OCI-LY7 (cell line): Measurements from ENCODE around the gene BDH1. TPM values are rescaled to one million over a fixed set of nuclear protein-coding genes. Genes with fewer than 3 reads are reported as not detected.

ENCODE experiments used
- BruUV-seq: library from RNA; stranded (reverse); fragments of 400-500 nt; replicated peaks from 2 replicates; lab custom pipeline; 2021; lab: Mats Ljungman, UMichigan
- CTCF ChIA-PET: fragments of 300-600 bp; sonication (Branson Sonifier 250); formaldehyde crosslinking; loops from one replicate; lab custom pipeline; 2022; ENCODE audit warnings: antibody characterized with exemption; ENCODE audit not compliant: unreplicated experiment; lab: Charles Lee
- POLR2A ChIA-PET: fragments of 300-600 bp; sonication (Branson Sonifier 250); formaldehyde crosslinking; loops from one replicate; lab custom pipeline; 2022; ENCODE audit warnings: antibody characterized with exemption; lab: Charles Lee
- DNase-seq: peaks from one replicate; pipeline ENCODE4 v3.0.0-alpha.2; 2015; ENCODE audit warnings: low spot score
- H2AFZ ChIP-seq: fragments of 200-600 bp; sonication (generic), shearing (Covaris generic); 2 replicates; pipeline ENCODE4 v1.6.1; 2014; ENCODE audit warnings: mild to moderate bottlenecking, antibody characterized with exemption, low read length, moderate library complexity
- H3K27ac ChIP-seq: fragments of 200-600 bp; sonication (generic); 2 replicates; pipeline ENCODE4 v1.5.1; 2014; ENCODE audit warnings: mixed run types, low read depth, mild to moderate bottlenecking, moderate library complexity, low read length, inconsistent platforms; ENCODE audit not compliant: poor library complexity, severe bottlenecking
- H3K36me3 ChIP-seq: fragments of 200-600 bp; sonication (generic); 2 replicates; pipeline ENCODE4 v1.6.1; 2014; ENCODE audit warnings: mild to moderate bottlenecking, antibody characterized with exemption, low read length, moderate library complexity, mixed read lengths; ENCODE audit not compliant: insufficient read depth
- H3K4me1 ChIP-seq: fragments of 200-600 bp; sonication (generic); 2 replicates; pipeline ENCODE4 v1.5.1; 2014; ENCODE audit warnings: mild to moderate bottlenecking, low read length; ENCODE audit not compliant: insufficient read depth, poor library complexity, severe bottlenecking
- H3K4me2 ChIP-seq: fragments of 200-600 bp; sonication (generic); 2 replicates; pipeline ENCODE4 v1.6.1; 2014; ENCODE audit warnings: mild to moderate bottlenecking, low read length
- H3K4me3 ChIP-seq: fragments of 200-600 bp; sonication (generic); 2 replicates; pipeline ENCODE4 v1.5.1; 2014; ENCODE audit warnings: mild to moderate bottlenecking, low read depth, low read length; ENCODE audit not compliant: poor library complexity, severe bottlenecking
- H3K79me2 ChIP-seq: fragments of 200-600 bp; sonication (generic); 2 replicates; pipeline ENCODE4 v1.6.1; 2016; ENCODE audit warnings: low read depth, mild to moderate bottlenecking, low read length, moderate library complexity, mixed read lengths; ENCODE audit not compliant: insufficient read depth
- H3K9me2 ChIP-seq: fragments of 200-600 bp; sonication (generic); 2 replicates; pipeline ENCODE4 v1.6.1; 2016; ENCODE audit warnings: mild to moderate bottlenecking, low read length, mixed read lengths; ENCODE audit not compliant: insufficient read depth
- H3K9me3 ChIP-seq: fragments of 200-600 bp; sonication (generic); 2 replicates; pipeline ENCODE4 v1.6.1; 2014; ENCODE audit warnings: mild to moderate bottlenecking, mixed run types, low read length, mixed read lengths
- H4K20me1 ChIP-seq: fragments of 200-600 bp; sonication (generic); 2 replicates; pipeline ENCODE4 v1.6.1; 2014; ENCODE audit warnings: mild to moderate bottlenecking, antibody characterized with exemption, low read length, moderate library complexity, mixed read lengths; ENCODE audit not compliant: insufficient read depth
- EZH2phosphoT487 ChIP-seq: fragments of 200-600 bp; sonication (generic); IDR thresholded peaks from 2 replicates; pipeline ENCODE4 v1.6.1; 2018; ENCODE audit warnings: low read depth, borderline replicate concordance, mild to moderate bottlenecking, mixed run types, antibody characterized with exemption, low read length, moderate library complexity, mixed read lengths
- intact Hi-C: fragments of 100-400 bp; cut with micrococcal nuclease; formaldehyde crosslinking; loops from one replicate; pipeline ENCODE4 v1.10.0; 2022; ENCODE audit not compliant: unreplicated experiment
- total RNA-seq, 2 experiments: library from RNA; depleted of rRNA in 1 of 2; stranded (reverse); fragments of >200 nt in 1 of 2; shearing (Covaris generic) in 1 of 2; gene quantifications; 2 replicates each; pipeline ENCODE4 v1.2.3, GENCODE V29; 2014 to 2022
- TF ChIP-seq, protein P1 (sequence below): fragments of 200-600 bp; sonication (generic); conservative IDR thresholded peaks from 2 replicates; pipeline ENCODE4 v1.5.1; 2014; ENCODE audit warnings: mild to moderate bottlenecking, antibody characterized with exemption, low read length, moderate library complexity, mixed read lengths

BDH1 gene
- total RNA-seq, 2 experiments from 2014 or later = 14.1 to 14.5 TPM

DNA sequence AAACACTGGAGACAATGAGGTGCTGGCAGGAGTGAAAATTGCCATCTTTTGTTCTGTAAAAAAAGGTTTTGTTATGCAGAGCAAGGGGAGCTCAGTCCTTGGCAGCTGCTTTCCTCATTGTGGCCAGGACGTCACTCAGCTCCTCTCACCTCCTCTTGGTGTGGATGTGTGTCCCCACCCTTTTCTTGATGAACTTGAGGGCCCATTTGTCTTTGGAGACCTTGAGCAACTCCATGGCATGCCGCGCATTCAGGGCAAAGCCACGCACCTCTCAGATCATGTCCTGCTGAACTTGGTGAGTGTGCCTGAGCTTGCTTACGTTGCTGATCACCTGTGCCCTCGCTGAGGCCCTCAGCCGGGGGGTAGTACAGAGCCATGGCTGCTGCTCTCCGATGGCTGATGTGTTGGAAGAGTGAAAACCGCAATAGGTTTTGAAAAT lies 24.5 kb upstream of the BDH1 start:
- BruUV-seq = no TSS peak
- intact Hi-C loops = no loop called here
- Histone ChIP-seq H3K36me3 (no peaks in the 10 kb centered on the region), H4K20me1 (no peaks in the 10 kb centered on the region), H2AFZ (no peak overlapping the region), H3K9me2 (no peaks in the 10 kb centered on the region), H3K4me2 (no peak overlapping the region), H3K27ac (no peak overlapping the region), H3K79me2 (no peaks in the 10 kb centered on the region), H3K9me3 (no peaks in the 10 kb centered on the region), H3K4me3 (no peak overlapping the region), H3K4me1 (no peaks in the 10 kb centered on the region)
- no peak for DNase-seq
- TF ChIP-seq, protein P1, sequence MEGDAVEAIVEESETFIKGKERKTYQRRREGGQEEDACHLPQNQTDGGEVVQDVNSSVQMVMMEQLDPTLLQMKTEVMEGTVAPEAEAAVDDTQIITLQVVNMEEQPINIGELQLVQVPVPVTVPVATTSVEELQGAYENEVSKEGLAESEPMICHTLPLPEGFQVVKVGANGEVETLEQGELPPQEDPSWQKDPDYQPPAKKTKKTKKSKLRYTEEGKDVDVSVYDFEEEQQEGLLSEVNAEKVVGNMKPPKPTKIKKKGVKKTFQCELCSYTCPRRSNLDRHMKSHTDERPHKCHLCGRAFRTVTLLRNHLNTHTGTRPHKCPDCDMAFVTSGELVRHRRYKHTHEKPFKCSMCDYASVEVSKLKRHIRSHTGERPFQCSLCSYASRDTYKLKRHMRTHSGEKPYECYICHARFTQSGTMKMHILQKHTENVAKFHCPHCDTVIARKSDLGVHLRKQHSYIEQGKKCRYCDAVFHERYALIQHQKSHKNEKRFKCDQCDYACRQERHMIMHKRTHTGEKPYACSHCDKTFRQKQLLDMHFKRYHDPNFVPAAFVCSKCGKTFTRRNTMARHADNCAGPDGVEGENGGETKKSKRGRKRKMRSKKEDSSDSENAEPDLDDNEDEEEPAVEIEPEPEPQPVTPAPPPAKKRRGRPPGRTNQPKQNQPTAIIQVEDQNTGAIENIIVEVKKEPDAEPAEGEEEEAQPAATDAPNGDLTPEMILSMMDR = no peak
- no peak for TF ChIP-seq EZH2phosphoT487
- ChIA-PET CTCF (no interaction called here), POLR2A (interaction anchor here (1.0 kb wide), 1 partner anchor 8 kb away, joined by 3 read pairs; no protein-coding TSS in a partner anchor)

DNA sequence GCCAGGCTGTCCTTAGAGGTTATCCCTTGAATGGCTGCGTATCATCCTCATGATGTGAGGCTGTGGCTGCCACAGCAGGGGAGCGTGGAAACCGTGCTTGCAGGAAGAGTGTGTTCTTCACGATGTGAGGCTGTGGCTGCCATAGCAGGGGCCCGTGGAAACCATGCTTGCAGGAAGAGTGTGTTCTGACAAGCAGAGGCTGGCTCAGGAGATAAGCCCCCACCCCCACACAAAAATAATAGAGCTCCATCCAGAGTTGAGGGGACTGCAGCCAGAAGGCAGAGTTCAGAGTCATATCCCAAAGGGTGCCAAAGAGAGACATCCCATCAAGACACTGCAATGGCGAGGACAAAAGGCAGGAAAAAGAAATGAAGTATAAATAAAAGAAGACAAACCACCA lies 22.6 kb upstream of the BDH1 start:
- Histone ChIP-seq H3K36me3 (no peaks in the 10 kb centered on the region), H3K4me3 (no peak overlapping the region), H3K4me2 (no peak overlapping the region), H3K4me1 (no peaks in the 10 kb centered on the region), H4K20me1 (no peaks in the 10 kb centered on the region), H3K79me2 (no peaks in the 10 kb centered on the region), H3K9me2 (no peaks in the 10 kb centered on the region), H3K9me3 (no peaks in the 10 kb centered on the region), H3K27ac (no peak overlapping the region), H2AFZ (no peak overlapping the region)
- TF ChIP-seq EZH2phosphoT487 = no peak
- TF ChIP-seq, protein P1 = no peak
- ChIA-PET CTCF (no interaction called here), POLR2A (no interaction called here)
- intact Hi-C loops = no loop called here
- DNase-seq = no peak
- BruUV-seq = no TSS peak

DNA sequence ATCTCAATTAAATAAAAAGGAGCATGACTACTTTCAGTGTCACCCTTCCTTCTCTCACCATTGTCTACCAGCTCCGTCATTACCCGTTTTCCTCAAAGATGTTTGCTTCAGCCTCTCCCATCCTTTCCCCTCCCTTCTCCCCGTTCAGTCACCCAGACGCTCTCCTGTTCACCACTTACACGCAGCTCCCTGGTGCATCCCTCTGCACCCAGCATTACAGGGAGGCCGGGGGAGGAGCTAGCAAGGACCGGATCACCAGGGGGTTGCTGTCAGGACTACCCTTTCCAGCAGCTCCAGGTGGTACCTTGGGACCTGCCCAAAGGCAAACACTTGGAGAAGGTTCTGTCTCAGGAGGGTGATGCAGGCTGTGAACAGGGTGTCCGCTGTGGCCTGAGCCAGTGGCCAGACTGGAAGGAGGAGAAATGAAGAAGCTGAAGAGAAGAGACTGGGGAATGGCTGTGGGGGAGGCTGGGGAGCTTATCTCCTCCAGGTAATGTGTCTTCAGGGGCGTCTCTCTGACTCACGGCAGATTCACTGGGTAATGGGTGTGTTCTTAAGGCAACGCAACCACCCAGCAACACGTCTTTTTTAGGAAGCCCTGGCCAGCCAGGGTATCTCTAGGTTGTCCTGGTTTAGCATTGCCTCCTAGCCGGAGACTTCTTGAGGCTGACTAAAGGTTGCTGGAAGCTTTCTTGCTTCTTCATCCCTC lies 21.8 kb upstream of the BDH1 start:
- Histone ChIP-seq H3K79me2 (no peaks in the 10 kb centered on the region), H3K27ac (no peak overlapping the region), H4K20me1 (no peaks in the 10 kb centered on the region), H2AFZ (no peak overlapping the region), H3K36me3 (no peaks in the 10 kb centered on the region), H3K9me2 (no peaks in the 10 kb centered on the region), H3K4me3 (no peak overlapping the region), H3K4me1 (no peaks in the 10 kb centered on the region), H3K9me3 (no peaks in the 10 kb centered on the region), H3K4me2 (no peak overlapping the region)
- intact Hi-C loops = no loop called here
- BruUV-seq = no TSS peak
- POLR2A ChIA-PET = interaction anchor here (0.6 to 0.7 kb wide), 2 partner anchors 9 to 245 kb away, joined by 3 read pairs; no protein-coding TSS in a partner anchor
- CTCF ChIA-PET = no interaction called here
- DNase-seq = no peak
- TF ChIP-seq, protein P1 = no peak
- no peak for TF ChIP-seq EZH2phosphoT487
